ENCODE data around the gene TFB1M. TPM values are rescaled to one million over a fixed set of nuclear protein-coding genes. Genes with fewer than 3 reads are reported as not detected.

TFB1M gene
- polyA plus RNA-seq, 2 of the 4 experiments (the other 2 are of a cell fraction), result 9.8 to 19.5 TPM

GRCh38 chr6:155354167-155354566, 39.9 kb upstream of the TFB1M start:
- Histone ChIP-seq H3K4me3 (no peak overlapping the region), H3K9me3 (peaks cover 12% of the 10 kb centered on the region; the same call in 2 of the 3 replicates), H3K4me1 (no peaks in the 10 kb centered on the region), H3K4me2 (no peak overlapping the region), H3K27ac (no peak overlapping the region)
- FAIRE-seq, result no peak
- ChIA-PET CTCF (no interaction called here), POLR2A (no interaction called here)
- no peak for ATAC-seq
- TF ChIP-seq REST (IDR thresholded peaks at IDR 0.05) (no peak), PBX3 (IDR thresholded peaks at IDR 0.05) (no peak)
- DNase-seq (ENCODE audit: low read depth in 1 of 2, low spot score in 1 of 2), result no peak

GRCh38 chr6:155352811-155353210, 38.5 kb upstream of the TFB1M start:
- ChIA-PET CTCF (no interaction called here), POLR2A (no interaction called here)
- FAIRE-seq, result no peak
- no peak for ATAC-seq
- no peak for TF ChIP-seq NR3C1 (IDR thresholded peaks at IDR 0.05)
- no peak for TF ChIP-seq CBX8 (IDR thresholded peaks at IDR 0.05)
- no peak for TF ChIP-seq MAZ (IDR thresholded peaks at IDR 0.05; ENCODE audit: borderline replicate concordance, low read depth, low read length)
- no peak for TF ChIP-seq NPAS2 (CRISPR knock-in tag; IDR thresholded peaks at IDR 0.05; ENCODE audit: borderline replicate concordance)
- no peak for TF ChIP-seq E2F6 (IDR thresholded peaks at IDR 0.05; ENCODE audit: borderline replicate concordance, low read depth)
- no peak for TF ChIP-seq JUNB (IDR thresholded peaks at IDR 0.05)
- Histone ChIP-seq H3K4me1 (no peaks in the 10 kb centered on the region), H3K9me3 (peaks cover 12% of the 10 kb centered on the region; the same call in 2 of the 3 replicates), H3K4me3 (no peak overlapping the region), H3K4me2 (no peak overlapping the region), H3K27ac (no peak overlapping the region)
- no peak for DNase-seq (ENCODE audit: low read depth in 1 of 2, low spot score in 1 of 2)

GRCh38 chr6:155352130-155352420, 37.8 kb upstream of the TFB1M start:
- DNase-seq (ENCODE audit: low read depth in 1 of 2, low spot score in 1 of 2) (no peak), FAIRE-seq (no peak), ATAC-seq (no peak)
- peaks cover 13% of the 10 kb centered on the region; the same call in 2 of the 3 replicates for H3K9me3 ChIP-seq
- H3K27ac ChIP-seq, result no peak overlapping the region
- H3K4me3 ChIP-seq, result no peak overlapping the region
- H3K4me2 ChIP-seq, result no peak overlapping the region
- WGBS (ENCODE audit: missing lambda C conversion rate), result 38% methylated on average over 4 of the region's 4 CpGs
- no peaks in the 10 kb centered on the region for H3K4me1 ChIP-seq
- ChIA-PET CTCF (interaction anchor here (0.9 kb wide), 1 partner anchor 22 kb away, joined by 3 read pairs; no protein-coding TSS in a partner anchor), POLR2A (no interaction called here)
- TF ChIP-seq ZNF302 (CRISPR knock-in tag; IDR thresholded peaks at IDR 0.05), result no peak

- no peaks in the 10 kb centered on the region for H3K4me1 ChIP-seq
- H3K4me2 ChIP-seq, result no peak overlapping the region
- 59% methylated on average over 5 of the region's 5 CpGs for WGBS (ENCODE audit: missing lambda C conversion rate)
- H3K4me3 ChIP-seq, result no peak overlapping the region
- no peak overlapping the region for H3K27ac ChIP-seq
- no peak for ATAC-seq
- DNase-seq (ENCODE audit: low read depth in 1 of 2, low spot score in 1 of 2), result no peak
- ChIA-PET CTCF (interaction anchor here (0.9 to 2.1 kb wide), 2 partner anchors 22 to 178 kb away, joined by 3 to 5 read pairs; no protein-coding TSS in a partner anchor), POLR2A (no interaction called here)
- peaks cover 16% of the 10 kb centered on the region; the same call in 2 of the 3 replicates for H3K9me3 ChIP-seq
- no peak for FAIRE-seq
- no peak for TF ChIP-seq ESRRA (IDR thresholded peaks at IDR 0.05; ENCODE audit: borderline replicate concordance, low read length)
- TF ChIP-seq HOXB13 (CRISPR knock-in tag; IDR thresholded peaks at IDR 0.05; ENCODE audit: low read depth), result no peak
- TF ChIP-seq FOXS1 (CRISPR knock-in tag; IDR thresholded peaks at IDR 0.05), result no peak
- no peak for TF ChIP-seq TP53 (CRISPR knock-in tag; IDR thresholded peaks at IDR 0.05)
- TF ChIP-seq EHF (CRISPR knock-in tag; IDR thresholded peaks at IDR 0.05), result no peak
- TF ChIP-seq NFE2L2 (conservative IDR thresholded peaks at IDR 0.05; ENCODE audit: low read length), result no peak
- TF ChIP-seq EHMT2 (IDR thresholded peaks at IDR 0.05; ENCODE audit: low read depth), result no peak
These were observed 37.2 kb upstream of the TFB1M start for GRCh38 chr6:155351273-155352129.

All from A549 (cell line).